ENCODE measurements around the gene SEMA3E. TPM values are rescaled to one million over a fixed set of nuclear protein-coding genes. Genes with fewer than 3 reads are reported as not detected.
"Not testable (repeated sequence)": the region's sequence is repeated elsewhere in the genome, so short reads cannot be mapped to it uniquely, and the experiment has no call there.

SEMA3E gene
- polyA plus RNA-seq, 4 donors: 1.4 to 3.3 (median 2.8) TPM

GRCh38 chr7:83562960-83563359, 86.0 kb downstream of the SEMA3E start:
- no peak for DNase-seq (ENCODE audit: low read depth in 4 of 4, low spot score in 3 of 4)

DNA sequence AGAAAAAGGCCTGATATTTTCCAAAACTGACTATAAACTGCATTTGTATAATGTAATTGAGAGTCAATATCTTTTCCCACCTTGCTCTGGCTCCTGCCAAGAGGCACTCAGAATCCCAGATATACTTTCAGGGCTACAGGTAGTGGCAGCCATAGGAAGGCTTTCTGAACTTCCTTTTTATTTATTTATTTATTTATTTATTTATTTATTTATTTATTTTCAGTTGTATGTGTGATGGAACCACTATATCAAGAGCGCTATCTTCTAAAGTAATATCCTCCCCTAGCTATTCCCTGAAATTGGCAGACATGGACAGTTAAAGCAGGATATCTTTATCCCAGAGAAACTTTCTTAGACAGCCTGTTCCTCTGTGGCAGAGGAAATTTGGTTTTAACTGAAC, 86.7 kb downstream of the SEMA3E start:
- no peak for DNase-seq (ENCODE audit: low read depth in 4 of 4, low spot score in 3 of 4)

- DNase-seq (ENCODE audit: low read depth in 4 of 4, low spot score in 3 of 4): no peak
Observed at GRCh38 chr7:83559887-83560286, 89.1 kb downstream of the SEMA3E start.

- DNase-seq (ENCODE audit: low read depth in 4 of 4, low spot score in 3 of 4): not testable (repeated sequence)
Observed at GRCh38 chr7:83552556-83552955, 96.4 kb downstream of the SEMA3E start.

DNA sequence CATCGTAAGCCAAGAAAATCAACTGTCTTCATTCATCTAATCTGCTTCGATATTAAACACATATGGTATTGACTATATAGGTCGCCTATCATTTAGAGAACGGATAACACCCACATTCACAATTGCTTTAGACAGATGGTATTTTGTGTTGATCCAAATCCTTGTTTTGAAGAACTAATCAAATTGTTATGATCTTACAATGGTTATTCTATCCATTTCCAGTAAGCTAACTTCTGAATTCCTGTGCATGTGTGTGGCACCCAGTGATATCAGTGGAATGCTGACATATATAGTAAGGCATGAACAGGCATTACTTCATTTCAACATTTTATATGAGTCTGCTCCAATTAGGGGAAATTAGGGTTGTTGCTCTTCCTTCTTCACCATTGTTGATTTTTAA, 98.8 kb downstream of the SEMA3E start:
- no peak for DNase-seq (ENCODE audit: low read depth in 4 of 4, low spot score in 3 of 4)

- no peak for DNase-seq (ENCODE audit: low read depth in 4 of 4, low spot score in 3 of 4)
Observed at GRCh38 chr7:83548250-83548649, 100.7 kb downstream of the SEMA3E start.

DNA sequence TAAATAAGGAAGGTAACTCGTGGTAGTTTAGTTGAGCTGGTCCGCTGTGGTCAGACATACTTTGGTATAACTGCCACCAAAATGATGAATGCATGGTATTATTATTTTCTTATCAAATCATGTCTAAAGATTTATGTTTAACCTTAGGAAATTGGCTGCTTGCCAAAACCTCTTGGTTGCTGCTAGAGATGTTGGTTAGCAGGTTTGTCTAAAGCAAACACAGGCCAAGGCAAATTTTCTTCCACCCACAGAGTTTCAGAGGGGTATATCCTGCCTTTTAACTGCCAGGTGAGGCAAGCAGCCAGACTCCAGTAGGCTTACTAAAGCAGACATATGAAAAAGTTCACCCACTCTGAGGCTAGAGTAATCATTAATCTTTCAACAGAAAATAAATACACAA, 101.4 kb downstream of the SEMA3E start:
- DNase-seq (ENCODE audit: low read depth in 4 of 4, low spot score in 3 of 4): peak in 1 of 4 donors; percentile 7

GRCh38 chr7:83546586-83546985, 102.4 kb downstream of the SEMA3E start:
- DNase-seq (ENCODE audit: low read depth in 4 of 4, low spot score in 3 of 4): no peak

DNA sequence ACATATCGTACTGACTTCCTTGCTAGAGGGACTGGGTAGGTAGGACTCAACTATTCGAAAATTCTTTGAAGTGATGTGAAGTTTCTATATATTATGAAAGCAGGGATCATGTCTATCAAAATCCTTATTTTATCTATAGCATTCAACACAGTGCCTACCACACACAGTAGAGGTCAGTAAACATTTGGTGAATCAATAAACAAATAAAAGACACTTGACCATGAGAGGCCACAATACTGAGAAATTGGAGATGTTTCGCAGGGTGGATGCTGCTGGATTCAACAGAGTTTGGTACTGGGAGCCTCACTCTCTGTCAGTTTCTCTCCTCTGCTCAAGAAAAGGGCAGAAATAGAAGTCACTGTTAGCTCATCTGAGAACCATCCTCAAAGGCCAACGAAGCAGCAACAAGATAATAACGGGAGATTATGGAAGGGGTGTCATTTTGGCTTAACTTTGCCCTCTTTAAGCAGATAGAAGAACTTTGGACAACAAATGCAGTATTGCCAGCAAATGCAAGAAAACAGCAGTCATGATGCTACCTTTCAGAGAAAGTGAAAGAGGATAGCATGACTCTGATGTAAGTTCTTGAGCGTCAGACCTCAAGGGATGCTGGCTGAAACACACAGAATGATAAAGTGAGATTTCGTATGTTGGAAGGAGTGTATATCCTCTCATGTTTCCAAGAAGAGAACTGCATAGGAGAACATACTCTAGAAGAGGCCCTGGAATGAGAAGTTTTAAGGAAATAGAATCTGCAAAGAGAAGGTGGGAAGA, 107.6 kb downstream of the SEMA3E start:
- DNase-seq (ENCODE audit: low read depth in 4 of 4, low spot score in 3 of 4): no peak

GRCh38 chr7:83534488-83534887, 114.5 kb downstream of the SEMA3E start:
- DNase-seq (ENCODE audit: low read depth in 4 of 4, low spot score in 3 of 4): no peak

DNA sequence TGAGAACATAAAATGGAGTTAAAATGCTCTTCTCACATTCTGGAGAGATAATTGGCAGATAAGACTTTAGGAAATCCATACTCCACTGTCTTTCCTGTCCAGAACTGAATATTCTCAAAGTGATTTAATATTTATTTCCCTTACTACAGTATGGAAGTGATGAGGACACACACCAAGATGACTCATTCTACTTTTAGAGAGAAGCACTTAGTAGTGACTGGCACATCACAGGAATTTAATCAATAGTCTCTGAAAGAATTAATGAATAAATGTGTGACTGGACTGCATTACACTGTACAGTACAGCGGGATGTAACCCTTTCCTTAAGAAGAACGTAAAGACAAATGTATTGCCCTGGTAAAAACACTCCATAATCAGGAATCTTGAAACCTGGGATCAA, 116.7 kb downstream of the SEMA3E start:
- DNase-seq (ENCODE audit: low read depth in 4 of 4, low spot score in 3 of 4): no peak

- DNase-seq (ENCODE audit: low read depth in 4 of 4, low spot score in 3 of 4): no peak
Observed at GRCh38 chr7:83531766-83532165, 117.2 kb downstream of the SEMA3E start.

GRCh38 chr7:83528925-83529423, 120.0 kb downstream of the SEMA3E start:
- DNase-seq (ENCODE audit: low read depth in 4 of 4, low spot score in 3 of 4): no peak

DNA sequence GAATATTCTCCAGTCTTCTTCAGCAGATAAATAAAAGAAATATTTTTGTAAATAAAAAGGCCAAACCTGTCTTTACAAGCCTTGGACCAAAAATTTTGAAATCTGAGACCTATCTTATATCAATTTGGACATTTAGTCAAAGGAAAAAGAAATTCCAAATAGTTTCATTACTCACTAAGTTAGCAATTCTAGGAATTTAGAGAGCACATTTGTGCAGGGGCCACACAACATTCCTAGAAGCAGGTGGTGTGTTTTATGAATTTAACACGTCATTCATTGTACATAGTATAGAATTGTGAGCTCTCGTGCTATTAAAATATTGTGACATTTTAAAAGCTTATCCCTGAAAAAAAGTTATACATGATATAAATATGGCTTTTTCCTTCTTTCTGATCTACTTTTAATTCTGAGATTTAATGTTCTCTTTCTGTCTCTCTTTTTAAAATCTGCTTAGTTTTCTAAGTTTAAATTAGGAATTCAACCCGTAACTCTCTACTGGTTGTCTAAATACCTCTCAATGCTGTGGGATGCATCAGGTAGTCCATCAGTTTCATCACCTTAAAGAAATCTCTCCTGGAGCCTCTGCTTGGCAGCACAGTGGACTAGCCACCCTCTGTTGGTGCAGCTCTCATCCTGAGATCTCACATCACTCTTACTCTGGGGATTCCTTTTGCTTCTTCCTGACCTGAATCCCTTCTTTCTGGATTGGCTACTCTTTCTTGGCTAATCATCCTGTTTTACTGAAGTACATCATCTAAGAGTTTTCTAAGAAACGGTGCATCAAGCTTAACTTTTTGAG, 124.5 kb downstream of the SEMA3E start:
- DNase-seq (ENCODE audit: low read depth in 4 of 4, low spot score in 3 of 4): no peak

GRCh38 chr7:83520726-83521125, 128.2 kb downstream of the SEMA3E start:
- no peak for DNase-seq (ENCODE audit: low read depth in 4 of 4, low spot score in 3 of 4)

- DNase-seq (ENCODE audit: low read depth in 4 of 4, low spot score in 3 of 4): no peak
Observed at GRCh38 chr7:83519240-83519639, 129.7 kb downstream of the SEMA3E start.

- peak; percentile 10 to 47 (median 22) for DNase-seq (ENCODE audit: low read depth in 4 of 4, low spot score in 3 of 4)
Observed at GRCh38 chr7:83517035-83517700, 131.8 kb downstream of the SEMA3E start.

- no peak for DNase-seq (ENCODE audit: low read depth in 4 of 4, low spot score in 3 of 4)
Observed at GRCh38 chr7:83514977-83515376, 134.0 kb downstream of the SEMA3E start.

DNA sequence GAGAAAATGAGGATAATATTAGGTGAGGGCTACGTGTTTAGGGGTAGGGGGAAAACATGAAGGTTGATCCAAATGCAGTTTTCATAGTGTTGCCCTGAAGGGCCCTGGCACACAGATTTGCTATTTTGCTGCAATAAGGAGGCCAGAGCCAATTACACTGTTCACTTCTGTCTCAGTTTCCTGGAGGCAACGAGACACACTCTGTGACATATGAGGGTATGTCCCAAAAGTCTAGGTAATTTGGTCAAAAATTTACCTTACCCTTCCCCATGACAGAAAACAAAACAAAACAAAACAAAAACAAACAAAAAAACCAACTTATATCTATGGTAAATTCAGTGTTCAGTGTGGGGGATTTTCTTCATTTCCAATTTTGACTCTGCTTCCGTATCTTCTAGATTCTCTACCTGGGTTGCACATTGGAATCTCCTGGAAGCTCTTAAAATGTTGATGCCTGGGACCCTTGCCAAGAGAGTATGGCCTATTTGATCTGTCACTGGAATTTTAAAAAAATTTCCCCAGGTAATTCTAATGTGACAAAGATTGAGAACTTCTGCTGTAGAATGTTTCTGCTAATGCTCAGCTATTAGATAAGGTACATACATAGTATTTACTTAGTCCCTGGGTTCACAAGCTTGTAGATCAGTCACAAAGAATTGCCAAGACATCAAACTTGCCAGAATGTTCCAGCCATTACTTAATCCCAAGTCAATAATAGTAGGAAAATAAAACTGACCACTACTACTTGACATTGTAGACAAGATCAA, 139.5 kb downstream of the SEMA3E start:
- DNase-seq (ENCODE audit: low read depth in 4 of 4, low spot score in 3 of 4): no peak

DNA sequence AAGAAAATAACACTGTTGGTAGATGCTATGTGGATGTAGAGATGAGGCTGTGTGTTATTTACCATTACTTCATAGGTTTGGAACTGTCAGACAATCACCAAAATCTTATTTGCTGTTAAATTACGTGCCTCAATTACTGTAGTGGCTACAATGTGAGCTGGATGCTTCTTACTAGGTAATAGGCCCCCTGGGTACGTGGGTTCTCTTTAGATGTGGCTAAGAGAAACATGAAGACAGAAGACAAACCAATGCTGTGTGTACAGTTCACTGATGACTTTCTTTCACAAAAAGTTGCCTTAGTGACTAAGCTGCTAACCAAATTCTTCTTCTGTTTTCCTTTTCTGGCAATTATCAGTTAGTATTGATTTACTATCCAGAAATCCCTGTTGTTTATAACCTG, 144.6 kb downstream of the SEMA3E start:
- no peak for DNase-seq (ENCODE audit: low read depth in 4 of 4, low spot score in 3 of 4)

- DNase-seq (ENCODE audit: low read depth in 4 of 4, low spot score in 3 of 4): no peak
Observed at GRCh38 chr7:83502636-83503035, 146.3 kb downstream of the SEMA3E start.
